ENCODE results near the gene GALT.

DNA sequence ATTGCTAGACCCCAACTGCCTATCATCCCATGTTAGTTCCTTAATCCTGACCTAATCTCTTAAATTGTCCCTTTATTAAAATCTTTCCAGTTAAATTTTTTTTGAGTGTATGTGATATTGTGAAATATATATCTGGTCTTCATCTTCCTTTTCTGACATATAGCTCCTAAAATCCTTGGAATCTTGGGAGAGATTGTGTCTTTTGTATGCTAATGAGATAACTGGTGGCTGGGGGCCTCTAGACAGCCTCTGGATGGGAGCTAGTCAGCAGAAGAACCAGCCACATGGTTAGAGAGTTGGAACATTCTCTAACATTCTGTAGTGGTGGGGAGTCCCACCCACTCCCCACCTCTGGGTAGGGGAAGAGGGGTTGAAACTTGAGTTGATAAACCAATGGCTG, 48.3 kb downstream of the GALT start:
- TF ChIP-seq, protein P1, sequence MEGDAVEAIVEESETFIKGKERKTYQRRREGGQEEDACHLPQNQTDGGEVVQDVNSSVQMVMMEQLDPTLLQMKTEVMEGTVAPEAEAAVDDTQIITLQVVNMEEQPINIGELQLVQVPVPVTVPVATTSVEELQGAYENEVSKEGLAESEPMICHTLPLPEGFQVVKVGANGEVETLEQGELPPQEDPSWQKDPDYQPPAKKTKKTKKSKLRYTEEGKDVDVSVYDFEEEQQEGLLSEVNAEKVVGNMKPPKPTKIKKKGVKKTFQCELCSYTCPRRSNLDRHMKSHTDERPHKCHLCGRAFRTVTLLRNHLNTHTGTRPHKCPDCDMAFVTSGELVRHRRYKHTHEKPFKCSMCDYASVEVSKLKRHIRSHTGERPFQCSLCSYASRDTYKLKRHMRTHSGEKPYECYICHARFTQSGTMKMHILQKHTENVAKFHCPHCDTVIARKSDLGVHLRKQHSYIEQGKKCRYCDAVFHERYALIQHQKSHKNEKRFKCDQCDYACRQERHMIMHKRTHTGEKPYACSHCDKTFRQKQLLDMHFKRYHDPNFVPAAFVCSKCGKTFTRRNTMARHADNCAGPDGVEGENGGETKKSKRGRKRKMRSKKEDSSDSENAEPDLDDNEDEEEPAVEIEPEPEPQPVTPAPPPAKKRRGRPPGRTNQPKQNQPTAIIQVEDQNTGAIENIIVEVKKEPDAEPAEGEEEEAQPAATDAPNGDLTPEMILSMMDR (IDR thresholded peaks at IDR 0.05), result no peak
- TF ChIP-seq POLR2A (IDR thresholded peaks at IDR 0.05), result no peak

Data from right lobe of liver (tissue), 4 donors.